Activated CD4-positive, alpha-beta T cell treated with anti-CD3 and anti-CD28 coated beads for 24 hours (primary cell): ENCODE data around the gene SFT2D2.
"Not testable (repeated sequence)": the region's sequence is repeated elsewhere in the genome, so short reads cannot be mapped to it uniquely, and the experiment has no call there.

ENCODE experiments used
- DNase-seq, 2 donors: peaks; one replicate each; pipeline ENCODE4 v3.0.0-alpha.2; 2020; ENCODE audit warnings: low read depth in 2 of 2

SFT2D2 gene

GRCh38 chr1:168225476-168226190 lies at the start of gene SFT2D2:
TSS of gene SFT2D2 (plus strand) at chr1:168226004. CDS start at chr1:168226080, 76 bp downstream.
- peak; percentile 59 to 68 for DNase-seq

GRCh38 chr1:168178227-168178637 lies 47.6 kb upstream of the SFT2D2 start:
- DNase-seq, result no peak

- DNase-seq, result peak; percentile 88 to 91
Measured at GRCh38 chr1:168178638-168179437, 47.0 kb upstream of the SFT2D2 start, which contains the start of gene TIPRL. TSS of gene TIPRL (plus strand) at chr1:168178962. CDS start at chr1:168179078, 116 bp downstream.

- no peak for DNase-seq
Measured at GRCh38 chr1:168179438-168180147, 46.2 kb upstream of the SFT2D2 start.

- DNase-seq, result no peak
Measured at GRCh38 chr1:168180148-168180524, 45.7 kb upstream of the SFT2D2 start.

GRCh38 chr1:168181063-168181720 lies 44.6 kb upstream of the SFT2D2 start:
- not testable (repeated sequence) for DNase-seq

- DNase-seq, result no peak
Measured at GRCh38 chr1:168187177-168187576, 38.6 kb upstream of the SFT2D2 start.

GRCh38 chr1:168190403-168190802 lies 35.4 kb upstream of the SFT2D2 start:
- DNase-seq, result no peak

- DNase-seq, result no peak
Measured at GRCh38 chr1:168195199-168196135, 30.3 kb upstream of the SFT2D2 start.

- no peak for DNase-seq
Measured at GRCh38 chr1:168199056-168199455, 26.7 kb upstream of the SFT2D2 start.

GRCh38 chr1:168202941-168203654 lies 22.7 kb upstream of the SFT2D2 start:
- DNase-seq, result no peak

GRCh38 chr1:168206111-168206510 lies 19.7 kb upstream of the SFT2D2 start:
- DNase-seq, result no peak

GRCh38 chr1:168207673-168208072 lies 18.1 kb upstream of the SFT2D2 start:
- DNase-seq, result not testable (repeated sequence)

- no peak for DNase-seq
Measured at GRCh38 chr1:168210312-168210711, 15.5 kb upstream of the SFT2D2 start.

GRCh38 chr1:168213349-168213748 lies 12.5 kb upstream of the SFT2D2 start:
- no peak for DNase-seq

- no peak for DNase-seq
Measured at GRCh38 chr1:168216171-168216570, 9.6 kb upstream of the SFT2D2 start.

- no peak for DNase-seq
Measured at GRCh38 chr1:168217664-168218063, 8.1 kb upstream of the SFT2D2 start.

GRCh38 chr1:168218658-168219057 lies 7.1 kb upstream of the SFT2D2 start:
- no peak for DNase-seq

GRCh38 chr1:168220470-168220871 lies 5.3 kb upstream of the SFT2D2 start:
- DNase-seq, result no peak

- DNase-seq, result no peak
Measured at GRCh38 chr1:168221275-168221674, 4.5 kb upstream of the SFT2D2 start.
